ENCODE results near the gene ZNF165. TPM values are rescaled to one million over a fixed set of nuclear protein-coding genes. Genes with fewer than 3 reads are reported as not detected.
"Not testable (repeated sequence)": the region's sequence is repeated elsewhere in the genome, so short reads cannot be mapped to it uniquely, and the experiment has no call there.

Gene ZNF165
- total RNA-seq, 1 donor from 2014 or later, result 0.47 TPM

DNA sequence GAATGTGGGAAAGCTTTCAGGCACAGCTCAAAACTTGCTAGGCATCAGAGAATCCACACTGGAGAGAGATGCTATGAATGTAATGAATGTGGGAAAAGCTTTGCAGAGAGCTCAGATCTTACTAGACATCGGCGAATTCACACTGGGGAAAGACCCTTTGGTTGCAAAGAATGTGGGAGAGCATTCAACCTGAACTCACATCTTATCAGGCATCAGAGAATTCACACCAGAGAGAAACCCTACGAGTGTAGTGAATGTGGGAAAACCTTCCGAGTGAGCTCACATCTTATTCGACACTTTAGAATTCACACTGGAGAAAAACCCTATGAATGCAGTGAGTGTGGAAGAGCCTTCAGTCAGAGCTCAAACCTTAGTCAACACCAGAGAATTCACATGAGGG, 8.7 kb downstream of the ZNF165 start:
- Mint-ChIP-seq H3K27me3 (ENCODE audit: unreplicated experiment) (peaks cover 4% of the 10 kb centered on the region), H3K4me1 (ENCODE audit: low read depth, unreplicated experiment) (no peaks in the 10 kb centered on the region), H3K9me3 (ENCODE audit: unreplicated experiment) (peaks cover 2% of the 10 kb centered on the region), H3K4me3 (ENCODE audit: unreplicated experiment) (no peak overlapping the region), H3K36me3 (ENCODE audit: unreplicated experiment) (peaks cover 8% of the 10 kb centered on the region), H3K27ac (ENCODE audit: unreplicated experiment) (no peak overlapping the region)
- no peak for DNase-seq
- TF ChIP-seq, protein P1, sequence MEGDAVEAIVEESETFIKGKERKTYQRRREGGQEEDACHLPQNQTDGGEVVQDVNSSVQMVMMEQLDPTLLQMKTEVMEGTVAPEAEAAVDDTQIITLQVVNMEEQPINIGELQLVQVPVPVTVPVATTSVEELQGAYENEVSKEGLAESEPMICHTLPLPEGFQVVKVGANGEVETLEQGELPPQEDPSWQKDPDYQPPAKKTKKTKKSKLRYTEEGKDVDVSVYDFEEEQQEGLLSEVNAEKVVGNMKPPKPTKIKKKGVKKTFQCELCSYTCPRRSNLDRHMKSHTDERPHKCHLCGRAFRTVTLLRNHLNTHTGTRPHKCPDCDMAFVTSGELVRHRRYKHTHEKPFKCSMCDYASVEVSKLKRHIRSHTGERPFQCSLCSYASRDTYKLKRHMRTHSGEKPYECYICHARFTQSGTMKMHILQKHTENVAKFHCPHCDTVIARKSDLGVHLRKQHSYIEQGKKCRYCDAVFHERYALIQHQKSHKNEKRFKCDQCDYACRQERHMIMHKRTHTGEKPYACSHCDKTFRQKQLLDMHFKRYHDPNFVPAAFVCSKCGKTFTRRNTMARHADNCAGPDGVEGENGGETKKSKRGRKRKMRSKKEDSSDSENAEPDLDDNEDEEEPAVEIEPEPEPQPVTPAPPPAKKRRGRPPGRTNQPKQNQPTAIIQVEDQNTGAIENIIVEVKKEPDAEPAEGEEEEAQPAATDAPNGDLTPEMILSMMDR (IDR thresholded peaks at IDR 0.05; ENCODE audit: partially characterized antibody, unreplicated experiment), result no peak

DNA sequence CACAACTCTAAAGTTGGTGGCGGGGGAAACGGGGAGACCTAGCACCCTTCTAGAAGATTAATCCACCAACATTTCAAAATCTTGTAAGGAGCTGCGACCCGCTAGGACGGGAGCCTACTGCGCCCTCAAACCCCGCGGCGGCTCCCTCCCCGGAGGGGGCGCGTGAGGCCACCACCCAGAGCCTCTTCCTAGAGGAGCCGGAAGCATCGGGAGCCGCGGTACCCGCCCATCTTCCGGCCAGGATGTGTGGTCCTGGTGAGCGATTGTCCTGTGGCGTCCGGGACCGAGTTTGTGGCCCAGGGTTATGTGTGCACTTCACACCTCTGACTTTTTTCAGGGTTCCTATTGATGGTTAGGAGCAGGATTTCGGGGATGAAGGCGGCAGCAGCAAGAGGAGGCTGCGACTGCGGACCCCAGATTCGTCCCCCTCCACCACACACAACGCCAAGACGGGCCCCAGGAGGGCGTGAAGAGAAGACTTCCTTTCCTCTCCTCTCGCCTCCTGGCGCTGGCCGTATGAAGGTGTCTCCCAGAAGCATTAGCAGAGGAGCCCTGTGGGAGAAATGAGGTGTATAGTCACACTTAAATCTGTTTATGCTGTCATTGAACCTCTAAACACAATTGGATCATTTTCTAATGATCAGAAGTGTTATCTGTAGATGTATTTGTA, 10.7 kb downstream of the ZNF165 start:
- TF ChIP-seq, protein P1 (IDR thresholded peaks at IDR 0.05; ENCODE audit: partially characterized antibody, unreplicated experiment), result no peak
- no peak for DNase-seq
- H3K27ac Mint-ChIP-seq (ENCODE audit: unreplicated experiment), result no peak overlapping the region
- no peaks in the 10 kb centered on the region for H3K4me1 Mint-ChIP-seq (ENCODE audit: low read depth, unreplicated experiment)
- no peaks in the 10 kb centered on the region for H3K9me3 Mint-ChIP-seq (ENCODE audit: unreplicated experiment)
- no peak overlapping the region for H3K4me3 Mint-ChIP-seq (ENCODE audit: unreplicated experiment)
- peaks cover 2% of the 10 kb centered on the region for H3K27me3 Mint-ChIP-seq (ENCODE audit: unreplicated experiment)
- H3K36me3 Mint-ChIP-seq (ENCODE audit: unreplicated experiment), result peaks cover 8% of the 10 kb centered on the region

DNA sequence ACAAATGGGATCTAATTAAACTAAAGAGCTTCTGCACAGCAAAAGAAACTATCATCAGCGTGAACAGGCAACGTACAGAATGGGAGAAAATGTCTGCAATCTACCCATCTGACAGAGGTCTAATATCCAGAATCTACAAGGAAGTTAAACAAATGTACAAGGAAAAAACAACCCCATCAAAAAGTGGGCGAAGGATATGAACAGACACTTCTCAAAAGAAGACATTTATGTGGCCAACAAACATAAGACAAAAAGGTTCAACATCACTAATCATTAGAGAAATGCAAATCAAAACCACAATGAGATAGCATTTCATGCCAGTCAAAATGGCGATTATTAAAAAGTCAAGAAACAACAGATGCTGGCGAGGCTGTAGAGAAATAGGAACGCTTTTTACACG, 21.9 kb downstream of the ZNF165 start:
- H3K27me3 Mint-ChIP-seq (ENCODE audit: unreplicated experiment); H3K4me1 Mint-ChIP-seq (ENCODE audit: low read depth, unreplicated experiment); H3K4me3 Mint-ChIP-seq (ENCODE audit: unreplicated experiment); DNase-seq; H3K27ac Mint-ChIP-seq (ENCODE audit: unreplicated experiment); H3K9me3 Mint-ChIP-seq (ENCODE audit: unreplicated experiment); H3K36me3 Mint-ChIP-seq (ENCODE audit: unreplicated experiment): not testable (repeated sequence)

DNA sequence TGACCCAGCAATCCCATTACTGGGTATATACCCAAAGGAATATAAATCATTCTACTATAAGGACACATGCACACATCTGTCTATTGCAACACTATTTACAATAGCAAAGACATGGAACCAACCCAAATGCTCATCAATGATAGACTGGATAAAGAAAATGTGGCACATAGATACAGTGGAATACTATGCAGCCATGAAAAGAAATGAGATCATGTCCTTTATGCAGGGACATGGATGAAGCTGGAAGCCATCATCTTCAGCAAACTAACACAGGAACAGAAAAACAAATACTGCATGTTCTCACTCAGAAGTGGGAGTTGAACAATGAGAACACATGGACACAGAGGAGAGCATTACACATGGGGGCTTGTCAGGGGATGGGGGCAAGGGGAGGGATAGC, 22.3 kb downstream of the ZNF165 start:
- H3K27ac Mint-ChIP-seq (ENCODE audit: unreplicated experiment); DNase-seq; H3K9me3 Mint-ChIP-seq (ENCODE audit: unreplicated experiment); H3K4me3 Mint-ChIP-seq (ENCODE audit: unreplicated experiment); H3K27me3 Mint-ChIP-seq (ENCODE audit: unreplicated experiment); H3K36me3 Mint-ChIP-seq (ENCODE audit: unreplicated experiment); H3K4me1 Mint-ChIP-seq (ENCODE audit: low read depth, unreplicated experiment): not testable (repeated sequence)

DNA sequence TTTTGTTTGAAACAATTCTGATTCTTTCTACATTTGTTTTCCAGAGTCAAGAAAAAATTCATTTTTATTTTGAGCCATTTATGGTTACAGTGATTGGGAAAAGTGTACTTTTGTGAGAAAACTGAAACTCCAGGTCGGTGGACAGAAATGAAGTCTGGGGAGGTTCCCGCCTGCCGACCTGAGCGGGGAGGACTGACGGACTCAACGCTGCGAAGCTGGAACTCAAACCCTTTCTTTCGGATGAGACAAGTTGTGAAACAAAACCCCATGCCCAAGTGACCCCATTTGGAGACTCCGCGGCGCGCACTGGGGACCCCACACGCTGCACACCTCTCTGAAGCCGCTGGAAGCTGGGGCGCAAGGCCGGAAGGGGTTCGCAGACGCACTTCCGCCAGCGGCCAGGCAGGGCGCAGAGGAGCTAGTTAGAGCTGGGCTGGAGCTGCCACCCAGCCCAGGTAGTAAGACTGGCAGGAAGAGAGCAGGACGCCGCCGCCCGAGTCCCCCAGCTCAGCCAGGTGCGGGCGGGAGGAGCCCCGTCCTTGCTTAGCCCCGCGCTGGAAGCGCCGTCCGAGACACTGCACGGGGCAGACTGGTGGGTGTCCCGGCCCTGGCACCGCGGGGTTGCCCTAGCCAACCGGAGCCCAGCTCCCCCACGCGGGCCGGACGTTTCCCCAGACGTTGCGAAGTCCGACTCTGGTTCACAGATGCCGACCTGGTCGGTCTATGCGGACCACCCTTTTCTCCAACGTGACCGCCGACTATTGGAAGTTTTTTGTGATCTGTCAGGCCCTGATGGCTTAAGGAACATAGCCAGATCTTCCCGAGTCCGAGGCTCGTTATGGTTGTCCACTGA, 24.2 kb downstream of the ZNF165 start:
- Mint-ChIP-seq H3K27me3 (ENCODE audit: unreplicated experiment) (peaks cover 10% of the 10 kb centered on the region), H3K9me3 (ENCODE audit: unreplicated experiment) (peaks cover 5% of the 10 kb centered on the region), H3K4me1 (ENCODE audit: low read depth, unreplicated experiment) (peaks cover 3% of the 10 kb centered on the region), H3K36me3 (ENCODE audit: unreplicated experiment) (no peaks in the 10 kb centered on the region), H3K27ac (ENCODE audit: unreplicated experiment) (peak overlapping the region; percentile 20), H3K4me3 (ENCODE audit: unreplicated experiment) (peak overlapping the region; percentile 97)
- TF ChIP-seq, protein P1 (IDR thresholded peaks at IDR 0.05; ENCODE audit: partially characterized antibody, unreplicated experiment), result peak; percentile 67
- peak; percentile 82 for DNase-seq

DNA sequence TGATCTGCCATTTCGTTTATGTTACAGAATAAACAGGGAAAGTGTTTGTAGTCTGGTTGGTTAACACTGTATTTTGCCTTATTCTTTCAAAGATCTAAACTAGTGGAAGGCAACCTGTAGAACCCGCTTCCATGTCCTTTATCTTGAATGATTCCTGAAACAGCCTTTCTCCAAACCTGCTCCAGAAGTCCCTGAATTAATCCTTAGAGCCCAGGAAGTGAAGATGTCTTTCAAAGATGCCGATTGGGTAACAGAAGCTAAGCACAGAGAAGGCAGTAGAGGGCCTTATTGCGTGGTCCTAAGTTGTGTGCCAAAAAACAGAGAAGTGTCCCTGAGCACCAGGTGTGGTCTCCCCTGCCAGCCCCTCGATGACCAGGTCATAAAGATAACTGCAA, 24.9 kb downstream of the ZNF165 start:
- Mint-ChIP-seq H3K27ac (ENCODE audit: unreplicated experiment) (peak overlapping the region; percentile 20), H3K27me3 (ENCODE audit: unreplicated experiment) (peaks cover 7% of the 10 kb centered on the region), H3K9me3 (ENCODE audit: unreplicated experiment) (peaks cover 5% of the 10 kb centered on the region), H3K4me1 (ENCODE audit: low read depth, unreplicated experiment) (peaks cover 3% of the 10 kb centered on the region), H3K36me3 (ENCODE audit: unreplicated experiment) (no peaks in the 10 kb centered on the region), H3K4me3 (ENCODE audit: unreplicated experiment) (peak overlapping the region; percentile 97)
- DNase-seq, result no peak
- TF ChIP-seq, protein P1 (IDR thresholded peaks at IDR 0.05; ENCODE audit: partially characterized antibody, unreplicated experiment), result no peak
